ENCODE results near the gene GYS2. TPM values are rescaled to one million over a fixed set of nuclear protein-coding genes. Genes with fewer than 3 reads are reported as not detected.

The GYS2 gene
- total RNA-seq, 5 donors from 2014 or later (not counting 1 experiment from before 2014, with no cell fraction given) = 0.23 to 0.40 (median 0.28) TPM; not detected in 2

DNA sequence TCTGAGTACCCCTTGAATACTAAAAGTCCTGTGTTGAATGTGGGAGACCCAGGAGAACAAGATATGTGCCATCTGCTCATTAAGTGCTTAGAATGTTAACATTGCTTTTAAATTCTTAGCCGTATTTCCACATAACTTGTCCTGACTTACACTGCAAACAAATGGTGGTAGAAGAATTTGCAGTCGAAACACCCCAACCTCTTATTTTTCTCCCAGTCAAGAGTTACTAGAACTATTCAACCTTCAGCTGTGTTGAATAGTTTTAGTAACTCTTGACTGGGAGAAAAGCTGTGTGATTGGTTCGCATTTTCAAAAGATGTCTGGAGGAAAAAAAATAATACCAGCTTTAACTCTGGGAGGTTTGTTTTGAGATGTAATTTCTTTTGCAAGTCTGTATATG lies 86.2 kb downstream of the GYS2 start:
- no peak overlapping the region for H3K4me3 ChIP-seq (ENCODE audit: control insufficient read depth in 1 of 2, extremely low read depth in 1 of 2, low read length in 1 of 2)
- Mint-ChIP-seq H3K36me3 (peaks cover 18% of the 10 kb centered on the region), H3K4me1 (no peaks in the 10 kb centered on the region), H3K27ac (peak overlapping the region in 1 of 2 donors; percentile 50), H3K27me3 (no peaks in the 10 kb centered on the region), H3K4me3 (no peak overlapping the region), H3K9me3 (no peaks in the 10 kb centered on the region)
- peaks cover 0 to 25% of the 10 kb centered on the region in 2 donors for H3K36me3 ChIP-seq (ENCODE audit: control insufficient read depth in 2 of 2, extremely low read depth in 1 of 2, insufficient read depth in 1 of 2, low read length in 1 of 2)
- CTCF ChIA-PET = interaction anchor here in 1 of 2 donors (0.6 kb wide), 1 partner anchor 10 kb away, joined by 4 read pairs; no protein-coding TSS in a partner anchor
- POLR2A ChIA-PET = no interaction called here
- H3K27me3 ChIP-seq (replicated peaks in 1 of 2; ENCODE audit: control insufficient read depth in 2 of 2, extremely low read depth in 1 of 2, insufficient read depth in 2 of 2, low read length in 1 of 2) = no peaks in the 10 kb centered on the region
- no peak overlapping the region for H3K27ac ChIP-seq (ENCODE audit: low read length)
- no peaks in the 10 kb centered on the region for H3K4me1 ChIP-seq (ENCODE audit: control insufficient read depth in 1 of 2, extremely low read depth in 1 of 2, insufficient read depth in 2 of 2, low read length in 2 of 2)
- no peaks in the 10 kb centered on the region for H3K9me3 ChIP-seq
- DNase-seq (no peak), ATAC-seq (replicated peaks in 1 of 4) (no peak)
- 100% methylated on average over 1 of the region's 3 CpGs for WGBS (ENCODE audit: insufficient coverage)

DNA sequence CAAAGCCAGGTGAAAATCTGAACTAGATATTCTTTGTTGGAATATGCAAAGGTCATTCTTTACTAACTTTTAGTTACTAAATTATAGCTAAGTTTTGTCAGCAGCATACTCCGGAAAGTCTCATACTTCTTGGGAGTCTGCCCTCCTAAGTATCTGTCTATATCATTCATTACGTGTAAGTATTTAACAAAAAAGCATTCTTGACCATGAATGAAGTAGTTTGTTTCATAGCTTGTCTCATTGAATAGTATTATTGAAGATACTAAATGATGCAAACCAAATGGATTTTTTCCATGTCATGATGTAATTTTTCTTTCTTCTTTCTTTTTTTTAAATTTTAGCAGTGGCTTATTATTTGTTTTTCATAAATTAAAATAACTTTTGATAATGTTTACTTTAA lies 88.4 kb downstream of the GYS2 start:
- no peak overlapping the region for H3K4me3 Mint-ChIP-seq

DNA sequence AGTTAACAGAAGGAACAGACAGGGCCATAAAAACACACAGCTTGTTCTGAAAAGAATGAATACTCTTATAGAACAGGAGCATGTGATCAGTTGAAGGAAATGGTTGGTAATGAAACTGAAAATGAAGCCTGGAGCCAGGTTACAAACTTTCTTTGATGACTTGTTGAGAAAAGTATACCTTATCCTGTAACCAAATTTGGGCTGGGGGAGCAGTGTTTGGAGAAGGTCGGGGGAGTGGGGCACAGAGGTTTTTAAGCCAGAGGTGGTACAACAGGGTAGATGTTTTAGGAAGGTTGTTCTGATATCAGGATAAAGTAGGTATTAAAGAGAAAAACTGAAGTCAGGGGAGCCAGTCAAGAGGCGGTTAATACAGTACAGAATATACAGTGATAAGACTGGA lies 94.9 kb downstream of the GYS2 start:
- H3K27me3 ChIP-seq (replicated peaks in 1 of 2; ENCODE audit: control insufficient read depth in 2 of 2, extremely low read depth in 1 of 2, insufficient read depth in 2 of 2, low read length in 1 of 2) = no peaks in the 10 kb centered on the region
- peak in 1 of 35 experiments; percentile 42 for DNase-seq
- H3K27ac Mint-ChIP-seq = peak overlapping the region; percentile 92 to 93
- peaks cover 32 to 41% (median 39%) of the 10 kb centered on the region in 3 donors for H3K4me1 Mint-ChIP-seq
- peak overlapping the region; percentile 45 for H3K27ac ChIP-seq (ENCODE audit: low read length)
- H3K9me3 ChIP-seq = no peaks in the 10 kb centered on the region
- peaks cover 0 to 38% of the 10 kb centered on the region in 2 donors for H3K36me3 ChIP-seq (ENCODE audit: control insufficient read depth in 2 of 2, extremely low read depth in 1 of 2, insufficient read depth in 1 of 2, low read length in 1 of 2)
- WGBS (ENCODE audit: insufficient coverage) = 0% methylated on average over 1 of the region's 2 CpGs
- CTCF ChIA-PET = interaction anchor here in 1 of 2 donors (0.7 kb wide), 1 partner anchor 73 kb away, joined by 3 read pairs; no protein-coding TSS in a partner anchor
- no peaks in the 10 kb centered on the region for H3K27me3 Mint-ChIP-seq
- peaks cover 0 to 10% of the 10 kb centered on the region in 2 experiments for H3K4me1 ChIP-seq (ENCODE audit: control insufficient read depth in 1 of 2, extremely low read depth in 1 of 2, insufficient read depth in 2 of 2, low read length in 2 of 2)
- POLR2A ChIA-PET = interaction anchor here in 1 of 2 donors (0.6 kb wide), 2 partner anchors 72 to 137 kb away, joined by 4 read pairs; no protein-coding TSS in a partner anchor
- no peak overlapping the region for H3K4me3 ChIP-seq (ENCODE audit: control insufficient read depth in 1 of 2, extremely low read depth in 1 of 2, low read length in 1 of 2)
- peaks cover 36% of the 10 kb centered on the region for H3K36me3 Mint-ChIP-seq
- ATAC-seq (replicated peaks in 1 of 4) = peak; percentile 69 to 90 (median 72)
- no peaks in the 10 kb centered on the region for H3K9me3 Mint-ChIP-seq
- H3K4me3 Mint-ChIP-seq = peak overlapping the region; percentile 51 to 63 (median 61)

More for the DNA sequence above, 88.4 kb downstream of the GYS2 start:
- Mint-ChIP-seq H3K4me1 (peaks cover 0 to 2% (median 0%) of the 10 kb centered on the region in 3 donors), H3K27ac (no peak overlapping the region), H3K36me3 (peaks cover 20% of the 10 kb centered on the region), H3K9me3 (no peaks in the 10 kb centered on the region), H3K27me3 (no peaks in the 10 kb centered on the region)
- Histone ChIP-seq H3K4me1 (ENCODE audit: control insufficient read depth in 1 of 2, extremely low read depth in 1 of 2, insufficient read depth in 2 of 2, low read length in 2 of 2) (no peaks in the 10 kb centered on the region), H3K9me3 (no peaks in the 10 kb centered on the region), H3K4me3 (ENCODE audit: control insufficient read depth in 1 of 2, extremely low read depth in 1 of 2, low read length in 1 of 2) (no peak overlapping the region), H3K27me3 (replicated peaks in 1 of 2; ENCODE audit: control insufficient read depth in 2 of 2, extremely low read depth in 1 of 2, insufficient read depth in 2 of 2, low read length in 1 of 2) (no peaks in the 10 kb centered on the region), H3K36me3 (ENCODE audit: control insufficient read depth in 2 of 2, extremely low read depth in 1 of 2, insufficient read depth in 1 of 2, low read length in 1 of 2) (peaks cover 0 to 33% of the 10 kb centered on the region in 2 donors), H3K27ac (ENCODE audit: low read length) (no peak overlapping the region)
- whole genome bisulfite sequencing (ENCODE audit: insufficient coverage) = no CpG with 5 or more reads among the region's 2 CpGs
- no peak for ATAC-seq (replicated peaks in 1 of 4)
- DNase-seq = no peak
- POLR2A ChIA-PET = interaction anchor here (0.5 to 1.4 kb wide), 2 partner anchors 12 to 16 kb away, joined by 3 read pairs; no protein-coding TSS in a partner anchor
- CTCF ChIA-PET = interaction anchor here (0.6 to 0.9 kb wide), 2 partner anchors 20 to 184 kb away, joined by 3 read pairs; no protein-coding TSS in a partner anchor

GRCh38 chr12:21507849-21508248 lies 96.8 kb downstream of the GYS2 start:
- Mint-ChIP-seq H3K9me3 (no peaks in the 10 kb centered on the region), H3K4me1 (peaks cover 49 to 61% (median 58%) of the 10 kb centered on the region in 3 donors), H3K27ac (no peak overlapping the region), H3K4me3 (no peak overlapping the region), H3K27me3 (no peaks in the 10 kb centered on the region), H3K36me3 (peaks cover 32% of the 10 kb centered on the region)
- Histone ChIP-seq H3K36me3 (ENCODE audit: control insufficient read depth in 2 of 2, extremely low read depth in 1 of 2, insufficient read depth in 1 of 2, low read length in 1 of 2) (peaks cover 0 to 22% of the 10 kb centered on the region in 2 donors), H3K27ac (ENCODE audit: low read length) (no peak overlapping the region), H3K9me3 (no peaks in the 10 kb centered on the region), H3K27me3 (replicated peaks in 1 of 2; ENCODE audit: control insufficient read depth in 2 of 2, extremely low read depth in 1 of 2, insufficient read depth in 2 of 2, low read length in 1 of 2) (no peaks in the 10 kb centered on the region), H3K4me3 (ENCODE audit: control insufficient read depth in 1 of 2, extremely low read depth in 1 of 2, low read length in 1 of 2) (no peak overlapping the region), H3K4me1 (ENCODE audit: control insufficient read depth in 1 of 2, extremely low read depth in 1 of 2, insufficient read depth in 2 of 2, low read length in 2 of 2) (peaks cover 4 to 25% of the 10 kb centered on the region in 2 experiments)
- ChIA-PET POLR2A (interaction anchor here in 1 of 2 donors (0.5 to 0.6 kb wide), 2 partner anchors 539 to 1002 kb away, joined by 3 to 5 read pairs; no protein-coding TSS in a partner anchor), CTCF (interaction anchor here in 1 of 2 donors (0.6 kb wide), 1 partner anchor 21 kb away, joined by 4 read pairs; no protein-coding TSS in a partner anchor)
- no peak for DNase-seq
- no CpG with 5 or more reads among the region's 2 CpGs for WGBS (ENCODE audit: insufficient coverage)
- ATAC-seq (replicated peaks in 1 of 4) = no peak

DNA sequence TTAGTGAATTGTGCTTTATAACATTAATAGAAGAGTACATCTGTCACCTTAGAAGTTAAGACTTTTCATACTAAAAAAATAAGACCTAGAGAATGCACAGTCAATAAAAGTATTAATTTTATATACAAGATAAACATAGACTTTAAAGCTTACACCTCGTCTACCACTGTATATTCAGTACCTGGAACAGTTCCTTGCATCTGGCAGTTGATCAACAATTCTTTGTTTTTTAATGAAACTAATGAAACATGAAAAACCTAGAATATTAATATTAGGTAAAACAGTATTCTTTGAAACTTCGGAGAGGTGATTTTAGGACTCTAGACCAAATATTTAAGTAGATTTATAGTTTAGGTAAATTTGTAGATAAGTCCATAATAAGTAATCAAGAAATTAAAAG lies 98.8 kb downstream of the GYS2 start:
- no peaks in the 10 kb centered on the region for H3K27me3 Mint-ChIP-seq
- H3K36me3 ChIP-seq (ENCODE audit: control insufficient read depth in 2 of 2, extremely low read depth in 1 of 2, insufficient read depth in 1 of 2, low read length in 1 of 2) = peaks cover 0 to 17% of the 10 kb centered on the region in 2 donors
- no peak overlapping the region for H3K4me3 ChIP-seq (ENCODE audit: control insufficient read depth in 1 of 2, extremely low read depth in 1 of 2, low read length in 1 of 2)
- H3K27ac ChIP-seq (ENCODE audit: low read length) = no peak overlapping the region
- peaks cover 55 to 64% (median 61%) of the 10 kb centered on the region in 3 donors for H3K4me1 Mint-ChIP-seq
- no CpG with 5 or more reads among the region's 2 CpGs for WGBS (ENCODE audit: insufficient coverage)
- POLR2A ChIA-PET = no interaction called here
- no peaks in the 10 kb centered on the region for H3K9me3 ChIP-seq
- H3K27ac Mint-ChIP-seq = no peak overlapping the region
- peaks cover 14 to 31% of the 10 kb centered on the region in 2 experiments for H3K4me1 ChIP-seq (ENCODE audit: control insufficient read depth in 1 of 2, extremely low read depth in 1 of 2, insufficient read depth in 2 of 2, low read length in 2 of 2)
- CTCF ChIA-PET = interaction anchor here (0.7 to 1.3 kb wide), 3 partner anchors 19 to 577 kb away, joined by 3 read pairs; no protein-coding TSS in a partner anchor
- ATAC-seq (replicated peaks in 1 of 4) (no peak), DNase-seq (no peak)
- no peak overlapping the region for H3K4me3 Mint-ChIP-seq
- H3K36me3 Mint-ChIP-seq = peaks cover 30% of the 10 kb centered on the region
- no peaks in the 10 kb centered on the region for H3K9me3 Mint-ChIP-seq
- H3K27me3 ChIP-seq (replicated peaks in 1 of 2; ENCODE audit: control insufficient read depth in 2 of 2, extremely low read depth in 1 of 2, insufficient read depth in 2 of 2, low read length in 1 of 2) = no peaks in the 10 kb centered on the region

- Mint-ChIP-seq H3K27ac (no peak overlapping the region), H3K4me1 (peaks cover 40 to 54% (median 41%) of the 10 kb centered on the region in 3 donors), H3K27me3 (no peaks in the 10 kb centered on the region), H3K4me3 (no peak overlapping the region), H3K9me3 (no peaks in the 10 kb centered on the region), H3K36me3 (peaks cover 20% of the 10 kb centered on the region)
- no peak for ATAC-seq (replicated peaks in 1 of 4)
- no peak for DNase-seq
- Histone ChIP-seq H3K27me3 (replicated peaks in 1 of 2; ENCODE audit: control insufficient read depth in 2 of 2, extremely low read depth in 1 of 2, insufficient read depth in 2 of 2, low read length in 1 of 2) (no peaks in the 10 kb centered on the region), H3K36me3 (ENCODE audit: control insufficient read depth in 2 of 2, extremely low read depth in 1 of 2, insufficient read depth in 1 of 2, low read length in 1 of 2) (peaks cover 0 to 17% of the 10 kb centered on the region in 2 donors), H3K4me3 (ENCODE audit: control insufficient read depth in 1 of 2, extremely low read depth in 1 of 2, low read length in 1 of 2) (no peak overlapping the region), H3K9me3 (no peaks in the 10 kb centered on the region), H3K4me1 (ENCODE audit: control insufficient read depth in 1 of 2, extremely low read depth in 1 of 2, insufficient read depth in 2 of 2, low read length in 2 of 2) (peaks cover 22 to 33% of the 10 kb centered on the region in 2 experiments), H3K27ac (ENCODE audit: low read length) (no peak overlapping the region)
- WGBS (ENCODE audit: insufficient coverage) = no CpG with 5 or more reads among the region's 1 CpG
- POLR2A ChIA-PET = interaction anchor here in 1 of 2 donors (0.7 kb wide), 1 partner anchor 714 kb away, joined by 3 read pairs; no protein-coding TSS in a partner anchor
- CTCF ChIA-PET = no interaction called here
Measured at GRCh38 chr12:21502872-21503271, 101.8 kb downstream of the GYS2 start.
